Esophagus squamous epithelium (tissue), 5 donors: ENCODE data around the gene CDC42EP1. TPM values are rescaled to one million over a fixed set of nuclear protein-coding genes. Genes with fewer than 3 reads are reported as not detected.

ENCODE experiments used
- DNase-seq: peaks from one replicate; lab custom pipeline; 2025; lab: John Stamatoyannopoulos, UW
- H3K27ac ChIP-seq, 4 donors: fragments of 200-600 bp; sonication (generic); one replicate each; pipeline ENCODE4 v1.5.1; 2016 to 2019; ENCODE audit warnings: mild to moderate bottlenecking in 1 of 4
- H3K27me3 ChIP-seq, 4 donors: fragments of 200-600 bp; sonication (generic); 1 replicate in 3 of 4; 2 replicates in 1 of 4; pipeline versions ENCODE4 v1.5.1 to v1.6.0; 2017 to 2021; ENCODE audit warnings: antibody characterized with exemption in 1 of 4
- H3K36me3 ChIP-seq, 3 donors: fragments of 200-600 bp; sonication (generic); one replicate each; pipeline ENCODE4 v1.5.1; 2016 to 2019
- H3K4me1 ChIP-seq, 3 donors: fragments of 200-600 bp; sonication (generic); one replicate each; pipeline ENCODE4 v1.5.1; 2017 to 2019
- H3K4me3 ChIP-seq, 4 donors: fragments of 200-600 bp; sonication (generic); 1 replicate in 3 of 4; 2 replicates in 1 of 4; pipeline ENCODE4 v1.5.1; 2016 to 2019; ENCODE audit warnings: mild to moderate bottlenecking in 2 of 4, moderate library complexity in 1 of 4
- H3K9me3 ChIP-seq, 3 donors: fragments of 200-600 bp; sonication (generic); one replicate each; pipeline ENCODE4 v1.5.1; 2016 to 2019
- POLR2A ChIP-seq, 4 donors: fragments of 450-650 bp; IDR thresholded peaks; one replicate each; pipeline ENCODE4 v1.6.1; 2017; ENCODE audit warnings: antibody characterized with exemption in 4 of 4, mild to moderate bottlenecking in 4 of 4, moderate library complexity in 3 of 4
- WGBS, 2 donors: methylation state at CpG; one replicate each; pipeline ENCODE4 v1.1.5; 2018; 5-methylcytosine and 5-hydroxymethylcytosine counted together
- intact Hi-C: fragments of 100-400 bp; cut with DNase I; formaldehyde crosslinking; loops from one replicate; pipeline ENCODE4 v1.15.0; 2022
- total RNA-seq, 4 donors: library from RNA; depleted of rRNA; stranded (reverse); fragments of >200 nt; gene quantifications; one replicate each; pipeline ENCODE4 v1.1.0, GENCODE V29; 2016
- TF ChIP-seq, protein P1 (sequence below), 6 experiments: fragments of 450-650 bp in 4 of 6; fragments of 200-600 bp in 2 of 6; sonication (generic) in 2 of 6; IDR thresholded peaks; one replicate each; pipeline ENCODE4 v1.5.1; 2016 to 2019; ENCODE audit warnings: antibody characterized with exemption in 6 of 6, mild to moderate bottlenecking in 4 of 6, moderate library complexity in 4 of 6
- donor health status: DM: yes; HTN: yes; CAD: no.

Gene CDC42EP1
- total RNA-seq, 4 donors from 2014 or later = 40.6 to 89.4 (median 53.8) TPM

- intact Hi-C loops = loop anchor here (5.0 kb wide), 1 partner anchor 43 kb away; the partner anchor contains the start of gene GGA1
- peak overlapping the region in 3 of 4 donors; percentile 10 to 92 (median 78) for H3K4me3 ChIP-seq
These were observed 3.9 kb downstream of the CDC42EP1 start for GRCh38 chr22:37564111-37564711.

GRCh38 chr22:37565830-37566229, 5.5 kb downstream of the CDC42EP1 start:
- Histone ChIP-seq H3K36me3 (peaks cover 22 to 38% (median 23%) of the 10 kb centered on the region in 3 donors), H3K9me3 (no peaks in the 10 kb centered on the region), H3K4me1 (peaks cover 73 to 99% (median 83%) of the 10 kb centered on the region in 3 donors), H3K4me3 (no peak overlapping the region), H3K27me3 (peaks cover 0 to 11% (median 0%) of the 10 kb centered on the region in 4 donors), H3K27ac (peak overlapping the region; percentile 52 to 99 (median 74))
- WGBS, 2 donors = 35 to 50% methylated on average over 8 to 14 of the region's 17 CpGs
- no peak for TF ChIP-seq POLR2A (IDR thresholded peaks at IDR 0.05)
- TF ChIP-seq, protein P1, sequence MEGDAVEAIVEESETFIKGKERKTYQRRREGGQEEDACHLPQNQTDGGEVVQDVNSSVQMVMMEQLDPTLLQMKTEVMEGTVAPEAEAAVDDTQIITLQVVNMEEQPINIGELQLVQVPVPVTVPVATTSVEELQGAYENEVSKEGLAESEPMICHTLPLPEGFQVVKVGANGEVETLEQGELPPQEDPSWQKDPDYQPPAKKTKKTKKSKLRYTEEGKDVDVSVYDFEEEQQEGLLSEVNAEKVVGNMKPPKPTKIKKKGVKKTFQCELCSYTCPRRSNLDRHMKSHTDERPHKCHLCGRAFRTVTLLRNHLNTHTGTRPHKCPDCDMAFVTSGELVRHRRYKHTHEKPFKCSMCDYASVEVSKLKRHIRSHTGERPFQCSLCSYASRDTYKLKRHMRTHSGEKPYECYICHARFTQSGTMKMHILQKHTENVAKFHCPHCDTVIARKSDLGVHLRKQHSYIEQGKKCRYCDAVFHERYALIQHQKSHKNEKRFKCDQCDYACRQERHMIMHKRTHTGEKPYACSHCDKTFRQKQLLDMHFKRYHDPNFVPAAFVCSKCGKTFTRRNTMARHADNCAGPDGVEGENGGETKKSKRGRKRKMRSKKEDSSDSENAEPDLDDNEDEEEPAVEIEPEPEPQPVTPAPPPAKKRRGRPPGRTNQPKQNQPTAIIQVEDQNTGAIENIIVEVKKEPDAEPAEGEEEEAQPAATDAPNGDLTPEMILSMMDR (IDR thresholded peaks at IDR 0.05) = no peak
- intact Hi-C loops = no loop called here
- no peak for DNase-seq

More at GRCh38 chr22:37564111-37564711, 3.9 kb downstream of the CDC42EP1 start:
- H3K9me3 ChIP-seq = no peaks in the 10 kb centered on the region
- DNase-seq = no peak
- H3K4me1 ChIP-seq = peaks cover 75 to 94% (median 78%) of the 10 kb centered on the region in 3 donors
- peak overlapping the region; percentile 98 to 99 (median 99) for H3K27ac ChIP-seq
- peaks cover 0 to 12% (median 0%) of the 10 kb centered on the region in 4 donors for H3K27me3 ChIP-seq
- 20 to 32% methylated on average over 4 to 7 of the region's 7 CpGs for WGBS, 2 donors
- peaks cover 22 to 37% (median 23%) of the 10 kb centered on the region in 3 donors for H3K36me3 ChIP-seq
- TF ChIP-seq, protein P1 (IDR thresholded peaks at IDR 0.05) = peak in 1 of 6 experiments; percentile 13
- TF ChIP-seq POLR2A (IDR thresholded peaks at IDR 0.05) = no peak

- TF ChIP-seq POLR2A (IDR thresholded peaks at IDR 0.05) = no peak
- TF ChIP-seq, protein P1 (IDR thresholded peaks at IDR 0.05) = no peak
- peaks cover 70 to 93% (median 79%) of the 10 kb centered on the region in 3 donors for H3K4me1 ChIP-seq
- intact Hi-C loops = no loop called here
- WGBS, 2 donors = 44 to 60% methylated on average over 2 to 5 of the region's 28 CpGs
- peak overlapping the region in 1 of 4 donors; percentile 13 for H3K4me3 ChIP-seq
- DNase-seq = no peak
- peaks cover 0 to 7% (median 0%) of the 10 kb centered on the region in 4 donors for H3K27me3 ChIP-seq
- H3K9me3 ChIP-seq = no peaks in the 10 kb centered on the region
- H3K36me3 ChIP-seq = peaks cover 22 to 38% (median 23%) of the 10 kb centered on the region in 3 donors
- H3K27ac ChIP-seq = peak overlapping the region; percentile 52 to 99 (median 74)
These were observed 6.1 kb downstream of the CDC42EP1 start for GRCh38 chr22:37566329-37566837.

- Histone ChIP-seq H3K4me3 (peak overlapping the region in 1 of 4 donors; percentile 13), H3K27me3 (no peaks in the 10 kb centered on the region), H3K36me3 (peaks cover 22 to 38% (median 23%) of the 10 kb centered on the region in 3 donors), H3K9me3 (no peaks in the 10 kb centered on the region), H3K4me1 (peaks cover 62 to 85% (median 71%) of the 10 kb centered on the region in 3 donors), H3K27ac (peak overlapping the region; percentile 52 to 99 (median 74))
- intact Hi-C loops = no loop called here
- no peak for DNase-seq
- 34 to 38% methylated on average over 3 to 16 of the region's 16 CpGs for WGBS, 2 donors
- TF ChIP-seq, protein P1 (IDR thresholded peaks at IDR 0.05) = peak; percentile 90 to 99 (median 98)
- no peak for TF ChIP-seq POLR2A (IDR thresholded peaks at IDR 0.05)
These were observed 6.9 kb downstream of the CDC42EP1 start for GRCh38 chr22:37566903-37567798.
